ENCODE data around the gene CEP112. TPM values are rescaled to one million over a fixed set of nuclear protein-coding genes. Genes with fewer than 3 reads are reported as not detected.

Gene CEP112
- total and polyA plus RNA-seq, 2 donors (not counting 3 experiments of a cell fraction or from before 2014, with no cell fraction given), result 1.5 to 25.3 TPM

- peak overlapping the region; percentile 22 for H3K9ac ChIP-seq (replicated peaks; ENCODE audit: extremely low read depth, insufficient read depth, low read length)
- TF ChIP-seq POLR2AphosphoS5 (IDR thresholded peaks at IDR 0.05; ENCODE audit: insufficient read depth, low read depth, low read length) (no peak), CTCF (IDR thresholded peaks at IDR 0.05; ENCODE audit: extremely low read depth in 1 of 2, insufficient read depth in 1 of 2, low read depth in 1 of 2, low read length in 2 of 2) (peak; percentile 26 to 28)
- peak overlapping the region in 1 of 3 experiments; percentile 31 for H3K4me3 ChIP-seq (replicated peaks in 1 of 3; ENCODE audit: insufficient read depth in 1 of 3, low read depth in 1 of 3, low read length in 3 of 3)
- BruUV-seq (replicated peaks), result no TSS peak
- H3K27me3 ChIP-seq (ENCODE audit: control insufficient read depth in 2 of 2, insufficient read depth in 2 of 2, low read length in 2 of 2), result no peaks in the 10 kb centered on the region
- H2AFZ ChIP-seq (ENCODE audit: low read depth, low read length), result peak overlapping the region; percentile 22
- H3K4me2 ChIP-seq (ENCODE audit: insufficient read depth, low read length), result peak overlapping the region; percentile 59
- no peaks in the 10 kb centered on the region for H3K36me3 ChIP-seq (ENCODE audit: control insufficient read depth in 2 of 2, extremely low read depth in 1 of 2, insufficient read depth in 2 of 2, low read length in 2 of 2)
- ChIA-PET CTCF (interaction anchor here (0.6 to 2.1 kb wide), 6 partner anchors 14 to 641 kb away, joined by 3 to 5 read pairs (median 3); no protein-coding TSS in a partner anchor), POLR2A (no interaction called here)
- peaks cover 17% of the 10 kb centered on the region for H3K4me1 ChIP-seq (ENCODE audit: control insufficient read depth, extremely low read depth, insufficient read depth, low read length)
- no peaks in the 10 kb centered on the region for H3K9me3 ChIP-seq (replicated peaks; ENCODE audit: control insufficient read depth, insufficient read depth, low read length)
- H3K79me2 ChIP-seq (ENCODE audit: control insufficient read depth, insufficient read depth, low read length), result no peaks in the 10 kb centered on the region
- DNase-seq (ENCODE audit: low read depth, low spot score), result no peak
- H3K9me1 ChIP-seq (replicated peaks; ENCODE audit: control insufficient read depth, extremely low read depth, insufficient read depth, low read length), result peaks cover 3% of the 10 kb centered on the region
- no peaks in the 10 kb centered on the region for H4K20me1 ChIP-seq (replicated peaks; ENCODE audit: control insufficient read depth, extremely low read depth, insufficient read depth, low read length)
- peak overlapping the region; percentile 56 for H3K27ac ChIP-seq (ENCODE audit: insufficient read depth, low read depth, low read length)
- intact Hi-C loops (cut with micrococcal nuclease) (loop anchor here (1.0 to 5.0 kb wide), 2 partner anchors 358 to 627 kb away; partner anchors contain the start of gene AXIN2), dilution Hi-C loops (cut with MboI; ENCODE audit: extremely low pct_ligation_motif_present, low sequenced_read_pairs) (no loop called here)
- FAIRE-seq, result peak; percentile 40
These were observed 273.0 kb downstream of the CEP112 start for GRCh38 chr17:65918916-65919315.

- peak overlapping the region; percentile 22 for H3K9ac ChIP-seq (replicated peaks; ENCODE audit: extremely low read depth, insufficient read depth, low read length)
- H3K9me3 ChIP-seq (replicated peaks; ENCODE audit: control insufficient read depth, insufficient read depth, low read length), result no peaks in the 10 kb centered on the region
- intact Hi-C loops (cut with micrococcal nuclease), result loop anchor here (1.0 to 5.0 kb wide), 2 partner anchors 357 to 626 kb away; partner anchors contain the start of gene AXIN2
- peak overlapping the region; percentile 59 for H3K4me2 ChIP-seq (ENCODE audit: insufficient read depth, low read length)
- H2AFZ ChIP-seq (ENCODE audit: low read depth, low read length), result peak overlapping the region; percentile 22
- POLR2A ChIA-PET, result no interaction called here
- H3K27ac ChIP-seq (ENCODE audit: insufficient read depth, low read depth, low read length), result peak overlapping the region; percentile 56
- no peaks in the 10 kb centered on the region for H3K36me3 ChIP-seq (ENCODE audit: control insufficient read depth in 2 of 2, extremely low read depth in 1 of 2, insufficient read depth in 2 of 2, low read length in 2 of 2)
- TF ChIP-seq FOS (IDR thresholded peaks at IDR 0.05; ENCODE audit: borderline replicate concordance, insufficient read depth, low read length) (no peak), CTCF (IDR thresholded peaks at IDR 0.05; ENCODE audit: extremely low read depth in 1 of 2, insufficient read depth in 1 of 2, low read depth in 1 of 2, low read length in 2 of 2) (no peak), GATA2 (IDR thresholded peaks at IDR 0.05; ENCODE audit: insufficient read depth, insufficient read length, low read depth, low read length) (no peak), POLR2AphosphoS5 (IDR thresholded peaks at IDR 0.05; ENCODE audit: insufficient read depth, low read depth, low read length) (peak; percentile 52), MYC (IDR thresholded peaks at IDR 0.05; ENCODE audit: low read depth, low read length) (no peak), EZH2 (IDR thresholded peaks at IDR 0.05; ENCODE audit: borderline replicate concordance, low read depth, low read length, severe bottlenecking) (no peak), MAX (IDR thresholded peaks at IDR 0.05; ENCODE audit: insufficient read depth, insufficient read length) (no peak), POLR2A (IDR thresholded peaks at IDR 0.05; ENCODE audit: low read depth, low read length) (no peak), JUN (IDR thresholded peaks at IDR 0.05; ENCODE audit: borderline replicate concordance, insufficient read depth, insufficient read length, low read depth) (peak; percentile 39)
- dilution Hi-C loops (cut with MboI; ENCODE audit: extremely low pct_ligation_motif_present, low sequenced_read_pairs), result no loop called here
- no peaks in the 10 kb centered on the region for H3K27me3 ChIP-seq (ENCODE audit: control insufficient read depth in 2 of 2, insufficient read depth in 2 of 2, low read length in 2 of 2)
- peaks cover 3% of the 10 kb centered on the region for H3K9me1 ChIP-seq (replicated peaks; ENCODE audit: control insufficient read depth, extremely low read depth, insufficient read depth, low read length)
- DNase-seq (ENCODE audit: low read depth, low spot score) (peak; percentile 93), FAIRE-seq (peak; percentile 80)
- peak overlapping the region in 1 of 3 experiments; percentile 31 for H3K4me3 ChIP-seq (replicated peaks in 1 of 3; ENCODE audit: insufficient read depth in 1 of 3, low read depth in 1 of 3, low read length in 3 of 3)
- CTCF ChIA-PET, result interaction anchor here (0.6 to 2.1 kb wide), 6 partner anchors 14 to 641 kb away, joined by 3 to 5 read pairs (median 3); no protein-coding TSS in a partner anchor
- BruUV-seq (replicated peaks), result no TSS peak
- peaks cover 17% of the 10 kb centered on the region for H3K4me1 ChIP-seq (ENCODE audit: control insufficient read depth, extremely low read depth, insufficient read depth, low read length)
- H3K79me2 ChIP-seq (ENCODE audit: control insufficient read depth, insufficient read depth, low read length), result no peaks in the 10 kb centered on the region
- no peaks in the 10 kb centered on the region for H4K20me1 ChIP-seq (replicated peaks; ENCODE audit: control insufficient read depth, extremely low read depth, insufficient read depth, low read length)
These were observed 273.4 kb downstream of the CEP112 start for GRCh38 chr17:65918500-65918899.

Measured in endothelial cell of umbilical vein (primary cell).